Lung (tissue), 12 donors: Measurements from ENCODE around the gene FOXC2. TPM values are rescaled to one million over a fixed set of nuclear protein-coding genes. Genes with fewer than 3 reads are reported as not detected.

Experiments
- ATAC-seq: fragments of 200-7000 bp; cut with Tn5 transposase; one replicate; pipeline ENCODE4 v1.9.1; 2020; ENCODE audit warnings: moderate number of reproducible peaks; ENCODE audit not compliant: insufficient read depth, low FRiP score
- DNase-seq, 3 donors: peaks; one replicate each; pipeline ENCODE4 v3.0.0-alpha.2; 2013 to 2017
- H3K27ac ChIP-seq, 2 donors: one replicate each; pipeline ENCODE4 v1.5.1; 2013; ENCODE audit warnings: mild to moderate bottlenecking in 2 of 2, moderate library complexity in 2 of 2, control low read depth in 1 of 2, inconsistent platforms in 1 of 2, low read depth in 1 of 2, low read length in 1 of 2
- H3K27me3 ChIP-seq, 3 donors: one replicate each; pipeline ENCODE4 v1.5.1; 2013; ENCODE audit warnings: low read length in 2 of 3; ENCODE audit not compliant: control insufficient read depth in 3 of 3, insufficient read depth in 3 of 3
- H3K36me3 ChIP-seq, 4 donors: one replicate each; pipeline ENCODE4 v1.5.1; 2013; ENCODE audit warnings: low read length in 4 of 4, mild to moderate bottlenecking in 1 of 4, moderate library complexity in 1 of 4; ENCODE audit not compliant: control insufficient read depth in 4 of 4, insufficient read depth in 4 of 4
- H3K4me1 ChIP-seq, 5 donors: one replicate each; pipeline ENCODE4 v1.5.1; 2013; ENCODE audit warnings: low read length in 5 of 5, mild to moderate bottlenecking in 2 of 5, moderate library complexity in 1 of 5; ENCODE audit not compliant: control insufficient read depth in 5 of 5, insufficient read depth in 5 of 5
- H3K4me3 ChIP-seq: one replicate; pipeline ENCODE4 v1.5.1; 2013; ENCODE audit warnings: mild to moderate bottlenecking, control low read depth, moderate library complexity
- H3K9ac ChIP-seq, 2 donors: one replicate each; pipeline ENCODE4 v1.5.1; 2013; ENCODE audit warnings: low read length in 2 of 2, control low read depth in 1 of 2; ENCODE audit not compliant: insufficient read depth in 1 of 2
- H3K9me3 ChIP-seq, 4 donors: one replicate each; pipeline ENCODE4 v1.5.1; 2013; ENCODE audit warnings: low read length in 3 of 4, mild to moderate bottlenecking in 1 of 4, moderate library complexity in 1 of 4; ENCODE audit not compliant: control insufficient read depth in 4 of 4, insufficient read depth in 3 of 4
- CTCF ChIP-seq: IDR thresholded peaks from 2 replicates; pipeline ENCODE4 v1.5.1; 2012; ENCODE audit warnings: mild to moderate bottlenecking; ENCODE audit errors: control extremely low read depth, extremely low read depth
- WGBS, 2 donors: extraction: QIAGEN DNeasy Blood & Tissue Kit; methylation state at CpG; one replicate each; pipeline ENCODE4 v1.1.7; 2013; 5-methylcytosine and 5-hydroxymethylcytosine counted together
- polyA plus RNA-seq, 2 donors: library from polyadenylated mRNA; stranded (reverse); fragments of 200-250 nt; gene quantifications; one replicate each; pipeline ENCODE4 v1.2.1, GENCODE V29; 2013
- total RNA-seq, 2 donors: library from RNA; depleted of rRNA in 1 of 2; stranded (reverse); fragments of >200 nt in 1 of 2; gene quantifications; one replicate each; pipeline ENCODE4 v1.2.1, GENCODE V29; 2014 to 2021
- donor health status: control.
- donor health status: control.
- donor health status: Bipolar disorder and iron deficiency.
- donor health status: healthy.
- donor health status: DM: yes; HTN: yes; CAD: no.

The FOXC2 gene
- total and polyA plus RNA-seq, 4 donors = 0.37 to 2.7 (median 0.63) TPM

DNA sequence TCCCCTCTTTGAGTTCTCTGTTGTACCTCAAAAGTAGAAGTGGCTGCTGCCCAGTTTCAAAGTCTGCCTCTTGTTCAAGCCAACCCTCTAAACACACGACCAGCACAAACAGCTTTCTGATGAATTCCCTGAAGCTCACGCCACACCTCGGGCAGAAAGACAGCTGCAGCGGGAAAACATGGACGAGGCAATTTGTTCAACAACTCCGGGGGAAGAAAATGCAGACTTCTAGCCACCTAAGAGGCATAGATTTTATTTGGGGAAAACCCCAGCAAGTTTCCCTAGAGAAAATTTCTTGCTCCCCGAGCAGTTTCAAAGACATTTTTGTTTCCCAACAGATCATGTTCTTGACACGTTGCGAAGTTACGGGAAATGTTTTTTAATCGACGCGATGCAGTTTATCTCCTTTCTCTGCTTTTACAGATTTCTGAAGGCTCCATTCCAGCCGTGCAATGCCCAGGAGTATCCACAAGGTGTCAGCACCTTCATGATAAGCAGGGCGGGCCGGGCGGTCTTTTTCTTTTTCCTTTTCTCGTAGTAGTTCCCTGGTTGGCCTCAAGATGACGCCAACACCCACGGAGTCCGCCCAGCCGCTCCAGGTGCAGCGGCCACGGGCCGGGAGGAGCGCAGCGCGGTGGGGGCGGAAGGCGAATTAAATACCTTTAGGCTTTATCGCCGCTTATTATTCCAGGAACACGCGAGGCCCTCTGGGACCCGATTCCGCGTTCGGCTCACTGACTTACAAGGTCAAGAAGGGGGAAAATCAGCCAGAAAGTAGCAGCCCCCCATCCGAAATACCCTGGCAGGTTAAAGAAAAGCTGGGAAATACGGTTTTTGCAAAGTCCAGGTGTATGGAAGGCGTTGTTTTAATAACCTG lies 2.9 kb upstream of the FOXC2 start:
- no peak overlapping the region for H3K4me3 ChIP-seq
- no peak overlapping the region for H3K27ac ChIP-seq
- peaks cover 9 to 35% (median 32%) of the 10 kb centered on the region in 3 donors for H3K27me3 ChIP-seq
- H3K36me3 ChIP-seq = no peaks in the 10 kb centered on the region
- H3K9ac ChIP-seq = peak overlapping the region; percentile 16 to 50
- peaks cover 0 to 10% (median 4%) of the 10 kb centered on the region in 5 donors for H3K4me1 ChIP-seq
- TF ChIP-seq CTCF = peak; percentile 100
- ATAC-seq = peak; percentile 97
- 1% methylated on average over 41 of the region's 41 CpGs for WGBS, 2 donors
- H3K9me3 ChIP-seq = peaks cover 0 to 2% (median 0%) of the 10 kb centered on the region in 4 donors
- DNase-seq = peak; percentile 91 to 94 (median 93)

GRCh38 chr16:86565181-86565631 lies 1.4 kb upstream of the FOXC2 start:
- Histone ChIP-seq H3K36me3 (no peaks in the 10 kb centered on the region), H3K27me3 (peaks cover 9 to 50% (median 47%) of the 10 kb centered on the region in 3 donors), H3K9me3 (peaks cover 0 to 2% (median 0%) of the 10 kb centered on the region in 4 donors), H3K9ac (no peak overlapping the region), H3K27ac (no peak overlapping the region), H3K4me1 (peaks cover 0 to 10% (median 4%) of the 10 kb centered on the region in 5 donors), H3K4me3 (no peak overlapping the region)
- WGBS, 2 donors = 36 to 37% methylated on average over 16 of the region's 16 CpGs
- DNase-seq (no peak), ATAC-seq (no peak)
- TF ChIP-seq CTCF = no peak

DNA sequence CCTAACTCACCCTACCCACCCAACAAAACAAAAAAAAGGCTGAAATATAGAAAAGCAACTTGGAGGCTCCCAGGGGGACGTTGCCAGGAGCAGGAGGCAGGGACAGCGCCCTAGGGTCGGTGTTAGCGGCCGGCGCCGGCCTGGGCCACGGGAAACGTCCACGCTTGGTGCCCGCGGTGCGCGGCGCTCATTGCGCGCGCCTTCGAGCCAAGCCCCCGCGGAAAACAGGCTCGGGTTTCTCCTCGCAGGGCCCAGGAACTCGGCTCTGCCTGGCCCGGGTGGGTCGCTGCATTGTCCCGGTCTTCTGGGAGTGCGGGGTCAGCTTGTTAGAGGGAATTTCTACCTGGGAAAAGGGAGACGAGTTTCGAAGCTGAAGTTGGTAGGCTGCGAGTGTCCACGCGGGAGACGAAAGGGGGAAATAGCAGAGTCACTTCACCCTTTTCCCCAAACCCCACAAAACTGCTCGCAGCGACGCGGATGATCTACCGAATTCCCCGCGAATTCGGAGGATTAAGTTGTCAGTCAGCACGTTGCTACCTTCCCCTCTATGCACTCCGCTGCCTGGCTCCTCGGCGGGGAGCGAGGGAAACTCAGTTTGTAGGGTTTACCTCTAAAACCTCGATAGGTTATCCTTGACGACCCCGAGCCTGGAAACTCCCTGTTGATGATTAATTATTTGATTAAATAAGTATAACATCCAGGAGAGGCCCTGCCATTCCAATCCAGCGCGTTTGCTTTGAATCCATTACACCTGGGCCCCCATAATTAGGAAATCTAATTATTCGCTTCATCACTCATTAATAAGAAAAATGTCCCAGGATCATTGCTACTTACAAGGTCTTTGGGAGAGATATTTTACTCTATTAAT lies 751 bp upstream of the FOXC2 start:
- no peak for DNase-seq
- WGBS, 2 donors = 7% methylated on average over 53 of the region's 53 CpGs
- Histone ChIP-seq H3K9ac (no peak overlapping the region), H3K27me3 (peaks cover 9 to 56% (median 52%) of the 10 kb centered on the region in 3 donors), H3K4me3 (no peak overlapping the region), H3K27ac (no peak overlapping the region), H3K9me3 (peaks cover 0 to 2% (median 0%) of the 10 kb centered on the region in 4 donors), H3K4me1 (peaks cover 0 to 10% (median 4%) of the 10 kb centered on the region in 5 donors), H3K36me3 (no peaks in the 10 kb centered on the region)
- ATAC-seq = no peak
- no peak for TF ChIP-seq CTCF
